ENCODE measurements around the gene APEX1.

APEX1 gene

DNA sequence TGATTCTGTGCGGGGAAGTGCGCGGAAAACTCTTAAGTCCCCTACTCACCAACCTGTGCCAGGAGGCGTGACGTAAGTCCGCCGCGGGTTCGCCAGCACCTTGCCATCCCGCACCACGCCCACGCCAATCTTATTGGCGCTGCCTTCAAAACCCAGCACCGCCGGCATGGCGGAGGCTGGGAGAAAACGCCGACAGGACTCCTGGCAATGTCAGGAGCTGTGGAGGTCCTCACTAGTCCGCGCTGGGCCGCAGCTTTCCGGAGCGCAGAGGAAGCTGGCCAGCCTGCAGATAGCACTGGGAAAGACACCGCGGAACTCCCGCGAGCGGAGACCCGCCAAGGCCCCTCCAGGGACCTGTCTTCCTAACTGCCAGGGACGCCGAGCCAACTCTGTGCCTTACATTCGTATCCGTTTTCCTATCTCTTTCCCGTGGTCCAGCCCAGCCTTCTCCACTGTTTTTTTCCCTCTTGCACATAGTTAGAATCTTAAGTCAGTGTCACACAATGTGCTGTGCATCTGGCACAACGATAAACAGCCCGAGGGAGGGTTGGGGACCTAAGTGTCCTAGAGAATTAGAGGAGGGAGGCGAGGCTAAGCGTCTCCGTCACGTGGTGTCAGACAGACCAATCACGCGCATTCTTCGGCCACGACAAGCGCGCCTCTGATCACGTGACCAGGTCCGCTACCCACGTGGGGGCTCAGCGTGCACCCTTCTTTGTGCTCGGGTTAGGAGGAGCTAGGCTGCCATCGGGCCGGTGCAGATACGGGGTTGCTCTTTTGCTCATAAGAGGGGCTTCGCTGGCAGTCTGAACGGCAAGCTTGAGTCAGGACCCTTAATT, at the start of gene APEX1, which contains the start of gene OSGEP:
Gene APEX1, plus strand, starts transcription at position 711 of the 839 bp plus-strand sequence. CDS start 420 bp downstream, outside the sequence.
Gene OSGEP, minus strand, starts transcription at position 297 of the 839 bp plus-strand sequence. Its CDS starts 129 bp downstream, at position 168.
- peak; percentile 98 to 99 for DNase-seq

DNA sequence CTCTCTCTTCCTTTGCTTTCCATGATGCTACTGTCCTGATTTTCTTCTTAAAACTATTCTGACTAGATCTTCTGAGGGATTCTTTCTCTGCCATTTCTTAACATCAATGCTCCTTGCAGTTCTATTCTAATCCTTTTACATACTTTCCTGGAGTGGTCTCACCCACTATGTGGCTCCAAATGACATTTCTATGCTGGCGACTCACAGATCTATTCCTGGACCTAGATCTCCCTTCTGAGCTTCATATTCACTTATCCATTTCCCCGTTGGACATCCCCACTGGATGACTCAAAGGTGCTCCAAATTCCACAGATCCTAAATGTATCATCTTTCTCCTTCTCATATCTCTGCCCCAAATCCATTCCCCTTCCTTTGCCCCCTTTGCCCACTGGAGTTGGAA, 45.8 kb upstream of the APEX1 start:
- no peak for DNase-seq

DNA sequence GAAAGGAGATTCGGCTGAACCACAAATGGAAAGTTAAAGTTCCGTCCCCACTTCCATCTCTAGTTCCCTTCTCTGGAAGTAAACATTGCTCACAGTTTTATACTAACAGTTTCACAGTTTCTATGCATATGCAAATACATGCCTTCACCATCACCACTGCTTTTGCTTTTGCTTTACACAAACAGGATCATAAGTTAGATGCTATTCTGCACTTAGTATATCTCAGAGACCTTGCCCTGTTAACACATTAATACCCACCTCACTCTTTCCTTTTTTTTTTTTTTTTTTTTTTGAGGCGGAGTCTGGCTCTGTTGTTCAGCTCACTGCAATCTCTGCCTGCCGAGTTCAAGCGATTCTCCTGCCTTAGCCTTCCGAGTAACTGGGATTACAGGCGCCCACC, 42.6 kb upstream of the APEX1 start:
- DNase-seq, result no peak

DNA sequence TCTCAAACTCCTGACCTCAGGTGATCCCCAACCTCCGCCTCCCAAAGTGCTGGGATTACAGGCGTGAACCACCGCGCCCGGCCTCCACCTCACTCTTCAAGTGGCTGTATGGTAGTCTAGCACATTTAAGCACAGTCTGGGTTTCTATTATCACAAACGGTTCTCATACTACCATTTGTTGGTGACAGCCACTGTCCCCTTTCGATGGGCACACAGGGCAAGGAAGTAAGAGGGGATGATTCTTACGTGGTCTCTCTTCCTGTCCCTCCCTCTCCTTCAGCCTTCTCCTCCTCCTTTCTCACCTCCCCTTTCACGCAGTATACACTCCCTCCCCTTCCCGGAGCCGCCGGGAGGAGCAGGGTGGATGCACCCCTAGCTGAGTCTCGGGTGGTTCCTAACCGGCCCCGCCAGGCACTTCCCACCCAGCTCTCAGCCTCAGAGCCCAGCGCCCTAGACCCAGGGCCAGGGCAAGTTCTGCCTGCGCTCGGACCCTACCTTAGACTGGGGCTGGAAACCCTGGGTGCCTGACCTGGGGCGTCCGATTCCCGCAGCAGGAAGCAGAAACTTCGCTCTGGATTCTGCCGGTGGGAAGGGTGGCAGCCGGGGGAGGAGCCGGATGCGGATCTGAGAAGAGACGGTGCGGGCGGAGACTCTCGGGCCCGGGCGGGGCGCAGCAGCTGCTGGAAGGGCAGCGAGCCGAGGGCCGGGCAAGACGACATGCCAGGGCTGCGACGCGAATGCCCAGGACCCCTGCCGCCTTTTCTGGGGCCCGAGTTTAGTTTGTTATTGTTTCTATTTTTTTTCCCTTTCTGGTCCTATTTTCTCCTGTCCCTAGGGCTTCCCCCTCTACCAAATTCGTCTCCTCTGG, 41.9 kb upstream of the APEX1 start, which contains the start of gene TEP1:
Gene TEP1, minus strand, starts transcription at position 626 of the 868 bp plus-strand sequence. CDS start 5,062 bp downstream, outside the sequence.
- peak; percentile 58 for DNase-seq

DNA sequence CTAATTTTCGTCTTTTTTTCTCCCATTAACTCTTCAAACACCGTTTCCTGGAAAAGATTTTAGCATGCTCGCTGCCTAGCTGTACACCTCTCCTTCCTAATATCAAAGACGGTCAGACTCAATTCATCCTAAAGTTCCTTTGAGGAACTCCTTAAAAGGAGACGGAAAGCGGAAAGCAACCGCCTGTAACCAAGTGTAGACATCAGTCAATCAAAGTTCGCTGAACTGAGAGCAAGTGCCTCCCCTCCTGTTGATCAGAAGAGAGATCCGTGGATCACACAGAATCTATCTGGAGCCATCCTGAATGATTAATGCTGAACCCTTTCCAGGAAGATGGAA, 41.3 kb upstream of the APEX1 start:
- DNase-seq, result no peak

DNA sequence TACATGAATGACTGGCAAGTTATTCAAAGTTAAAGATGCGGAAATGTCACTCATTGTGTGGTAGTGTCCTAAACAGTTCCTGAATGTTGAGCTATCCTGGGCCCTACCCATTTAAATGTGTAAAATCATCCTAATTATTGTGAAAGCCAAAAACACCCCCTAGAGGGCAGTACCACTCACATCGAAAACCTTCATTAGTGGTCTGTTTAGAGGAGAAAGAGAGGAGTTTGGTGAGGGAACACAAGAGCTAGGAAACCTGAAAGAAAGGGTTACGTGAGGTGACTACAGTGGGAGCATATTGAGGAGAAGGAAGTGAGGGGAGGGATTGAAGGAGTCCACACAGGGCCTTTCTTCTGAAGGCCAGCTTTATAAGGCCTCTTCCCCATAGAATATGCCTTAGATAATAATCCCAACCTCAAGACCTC, 39.2 kb upstream of the APEX1 start:
- peak; percentile 19 to 24 for DNase-seq

DNA sequence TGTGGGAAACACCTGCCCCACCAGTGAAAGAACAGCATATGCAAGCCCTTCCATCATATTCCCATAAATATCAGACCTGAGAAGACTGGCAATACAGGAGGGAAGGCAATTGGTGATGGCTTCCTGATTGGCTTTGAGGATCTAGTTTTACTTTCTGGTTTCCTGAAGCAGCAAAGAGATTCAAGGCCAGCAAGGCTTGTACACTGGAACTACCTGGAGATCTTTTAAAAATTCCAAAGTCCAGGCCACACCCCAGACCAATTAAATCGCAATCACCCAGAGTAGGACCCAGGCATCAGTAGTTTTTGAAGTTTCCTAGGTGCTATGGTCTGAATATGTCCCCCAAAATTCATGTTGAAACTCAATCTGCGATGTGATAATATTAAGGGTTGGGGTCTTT, 38.8 kb upstream of the APEX1 start:
- DNase-seq, result no peak

DNA sequence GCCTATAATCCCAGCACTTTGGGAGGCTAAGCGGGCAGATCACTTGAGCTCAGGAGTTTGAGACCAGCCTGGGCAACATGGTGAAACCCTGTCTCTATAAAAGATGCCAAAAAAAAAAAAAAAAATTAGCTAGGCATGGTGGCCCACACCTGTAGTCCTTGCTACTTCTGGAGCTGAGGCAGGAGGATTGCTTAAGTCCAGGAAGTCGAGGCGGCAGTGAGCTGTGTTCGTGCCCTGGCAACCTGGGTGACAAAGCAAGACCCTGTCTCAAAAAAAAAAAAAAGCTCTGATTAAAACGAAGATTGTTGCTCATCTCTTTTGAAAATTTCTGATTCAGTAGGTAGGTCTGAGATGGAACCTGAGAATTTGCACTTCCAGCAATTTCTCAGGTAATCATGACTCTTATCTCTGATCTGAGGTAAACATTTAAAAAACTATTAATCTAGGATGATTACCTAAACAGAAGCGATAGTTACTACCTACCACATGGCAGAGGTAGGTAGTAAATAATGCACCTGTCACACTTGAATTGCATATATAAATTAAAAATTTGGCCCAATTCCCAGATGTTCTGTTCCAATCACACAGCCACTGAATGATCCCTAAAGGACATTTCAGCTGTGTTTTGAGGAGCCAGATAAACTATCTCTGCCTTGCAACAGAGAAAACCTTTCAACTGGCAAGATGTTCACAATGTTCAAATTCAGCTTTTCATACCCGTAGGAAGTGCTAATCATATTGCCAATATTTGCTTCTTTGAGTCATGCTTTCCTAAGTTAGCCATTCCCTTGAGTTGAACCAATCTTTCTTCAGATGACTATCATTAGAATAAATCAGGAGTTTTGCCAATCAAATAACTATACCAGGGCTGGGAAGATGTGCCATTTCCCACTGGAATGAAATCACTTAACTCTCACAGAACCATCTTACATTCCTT, 37.5 kb upstream of the APEX1 start:
- no peak for DNase-seq

DNA sequence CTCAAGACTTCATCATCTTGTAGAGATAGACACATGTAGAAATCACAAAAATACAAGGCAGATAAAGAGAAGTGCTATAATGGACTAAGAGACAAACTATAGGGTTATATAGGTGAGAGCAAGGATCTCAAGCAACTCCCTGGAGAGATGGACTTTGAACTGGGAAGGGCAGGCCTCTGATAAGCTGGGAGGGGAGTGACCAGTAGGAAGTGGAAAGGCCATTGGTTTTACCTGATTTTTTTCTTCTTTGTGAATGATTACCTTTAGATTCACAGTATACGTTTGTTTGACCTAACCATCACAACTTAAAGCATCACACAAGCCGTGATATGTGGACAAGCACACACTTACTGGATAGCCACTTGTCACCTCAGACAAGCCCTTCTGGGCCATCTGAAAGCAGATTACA, 36.5 kb upstream of the APEX1 start:
- DNase-seq, result no peak

DNA sequence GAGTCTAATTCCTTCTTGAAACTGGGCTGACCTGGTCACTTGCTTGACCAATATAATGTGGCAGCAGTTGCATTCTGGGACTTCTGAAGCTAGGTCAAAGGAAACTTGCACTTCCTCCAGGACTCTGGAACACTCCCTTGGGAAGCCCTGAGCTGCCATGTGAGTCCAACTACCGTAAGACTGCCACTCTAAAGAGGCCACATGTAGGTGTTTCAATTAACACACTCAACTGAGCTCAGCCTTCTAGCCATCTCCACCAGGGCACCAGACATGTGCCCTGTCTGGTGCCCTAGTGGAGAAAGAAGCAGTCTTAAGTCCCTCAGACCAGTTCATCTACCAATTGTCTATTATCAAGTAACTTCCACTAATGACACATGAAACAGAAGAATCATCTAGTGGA, 35.6 kb upstream of the APEX1 start:
- no peak for DNase-seq

DNA sequence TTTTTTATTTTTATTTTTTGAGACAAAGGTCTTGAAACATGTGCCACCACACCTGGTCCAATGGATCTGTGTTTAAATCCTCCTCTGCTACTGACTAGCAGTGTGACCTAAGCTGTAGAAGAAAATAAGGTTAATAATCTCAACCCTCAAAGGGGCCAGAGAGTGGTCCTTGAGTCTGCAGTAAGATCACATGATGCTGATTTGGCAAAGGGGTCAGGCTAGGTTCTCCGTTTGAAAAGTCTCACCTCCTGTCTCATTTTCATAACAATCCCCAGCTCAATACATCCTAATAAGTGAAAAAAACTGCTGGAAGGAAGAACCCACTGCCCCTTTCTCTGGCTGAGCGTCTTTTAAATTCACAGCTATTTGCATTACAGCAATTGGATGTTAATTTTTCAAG, 33.8 kb upstream of the APEX1 start:
- no peak for DNase-seq

DNA sequence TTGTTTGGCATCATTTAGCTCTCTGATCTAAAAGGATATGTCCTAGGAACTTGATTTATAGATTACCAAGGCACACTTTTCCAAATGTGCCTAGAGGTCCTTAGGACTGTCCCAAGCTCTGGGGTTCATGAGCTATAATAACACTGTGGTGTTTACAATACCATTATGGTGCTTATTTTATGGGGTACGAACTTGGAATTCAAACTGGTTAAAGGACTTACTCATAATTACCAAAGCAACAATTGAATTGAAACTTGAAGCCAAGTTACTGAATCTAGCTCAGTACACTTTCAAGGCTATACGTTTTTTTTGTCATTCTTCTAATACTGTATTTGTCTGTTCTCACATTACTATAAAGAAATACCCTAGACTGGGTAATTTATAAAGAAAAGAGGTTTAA, 32.1 kb upstream of the APEX1 start:
- no peak for DNase-seq

DNA sequence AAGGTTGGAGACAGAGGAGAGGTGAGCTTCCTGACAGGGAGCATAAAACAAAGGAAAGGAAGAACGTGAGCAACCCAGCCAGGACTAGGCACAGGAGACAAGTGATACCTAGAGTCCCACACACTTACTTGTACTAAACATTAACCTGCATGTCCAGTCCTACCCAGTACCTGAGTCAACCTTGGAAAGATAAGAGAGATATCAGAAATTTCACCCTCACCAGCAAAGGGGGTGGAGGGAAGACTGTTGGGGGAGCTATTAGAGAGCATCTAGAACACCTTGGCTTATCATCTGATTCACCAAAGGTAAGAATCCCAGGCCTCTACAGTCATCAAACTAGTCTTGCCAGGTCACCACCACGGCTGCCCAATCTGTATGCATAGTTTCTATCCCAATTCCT, 30.2 kb upstream of the APEX1 start:
- DNase-seq, result no peak

DNA sequence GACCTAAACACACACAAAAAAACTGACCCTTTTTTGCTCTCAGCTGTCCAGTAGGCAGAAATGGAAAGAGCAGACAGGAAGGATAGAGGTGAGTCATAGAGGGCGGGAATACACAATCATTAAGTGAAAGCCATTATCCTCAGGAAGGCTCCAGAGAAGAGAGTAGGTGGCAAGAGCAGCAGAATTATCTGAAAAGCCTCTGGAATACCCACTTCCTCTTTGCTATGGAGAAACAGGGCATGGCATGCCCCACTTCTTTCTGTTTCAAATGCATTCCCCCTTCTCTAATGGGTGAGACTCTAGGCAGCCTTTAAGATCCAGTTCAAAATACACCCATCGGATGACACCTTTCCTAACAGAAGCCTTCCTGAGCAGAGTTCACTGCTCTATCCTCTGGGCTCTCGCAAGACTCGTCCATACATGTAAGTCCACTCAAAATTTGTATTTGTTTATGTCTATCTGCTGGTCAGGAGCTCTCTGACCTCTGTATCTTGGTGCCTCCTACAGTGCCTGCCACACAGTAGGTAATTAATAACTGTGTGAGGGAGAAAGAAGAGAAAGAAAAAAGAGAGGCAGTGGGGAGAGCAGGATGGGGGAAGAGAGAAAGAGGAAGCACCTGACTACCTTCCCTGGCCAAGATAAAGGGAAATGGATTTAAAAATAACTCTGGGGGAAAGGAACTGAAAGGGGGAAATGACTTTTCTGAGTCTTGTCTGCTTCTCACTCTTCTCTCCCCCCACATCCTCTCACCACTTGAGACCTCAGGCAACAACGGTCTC, 27.6 kb upstream of the APEX1 start:
- DNase-seq, result no peak

DNA sequence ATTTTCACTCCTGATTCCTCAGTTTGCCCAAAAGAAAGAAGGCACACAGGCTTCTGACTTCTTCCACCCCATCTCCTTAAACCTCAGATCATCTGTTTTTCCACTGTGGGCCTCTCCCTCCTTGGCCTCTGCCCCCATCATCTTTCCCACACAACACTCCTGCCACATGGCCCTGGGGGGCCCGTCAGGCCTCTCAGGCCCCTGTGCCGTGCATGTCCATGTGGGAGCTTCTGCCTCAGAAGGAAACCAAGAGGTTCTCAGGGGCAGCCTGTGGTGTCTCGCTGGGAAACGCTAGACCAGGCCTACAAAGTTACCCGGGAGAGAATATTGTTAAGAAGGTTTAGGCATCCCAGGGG, 27.0 kb upstream of the APEX1 start:
- no peak for DNase-seq

DNA sequence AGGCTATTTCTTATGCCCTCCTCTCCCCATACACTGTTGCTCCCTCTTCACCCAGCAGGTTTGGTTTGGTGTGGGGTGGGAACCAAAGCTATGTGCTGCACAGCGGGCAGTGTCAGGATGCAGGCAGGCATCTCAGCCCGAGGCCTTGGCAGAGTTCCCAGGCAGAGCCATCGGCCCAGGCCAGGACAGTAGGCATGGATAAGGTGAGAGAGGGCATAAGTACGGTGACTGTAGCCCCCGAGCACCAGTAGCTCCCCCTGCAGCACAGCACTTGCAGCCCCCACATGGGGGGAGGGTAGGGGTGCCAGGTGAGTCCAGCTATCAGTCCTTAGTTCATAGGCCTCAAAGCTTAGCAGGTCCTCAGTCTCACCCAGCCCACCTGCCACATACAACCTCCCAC, 26.2 kb upstream of the APEX1 start:
- DNase-seq, result no peak

DNA sequence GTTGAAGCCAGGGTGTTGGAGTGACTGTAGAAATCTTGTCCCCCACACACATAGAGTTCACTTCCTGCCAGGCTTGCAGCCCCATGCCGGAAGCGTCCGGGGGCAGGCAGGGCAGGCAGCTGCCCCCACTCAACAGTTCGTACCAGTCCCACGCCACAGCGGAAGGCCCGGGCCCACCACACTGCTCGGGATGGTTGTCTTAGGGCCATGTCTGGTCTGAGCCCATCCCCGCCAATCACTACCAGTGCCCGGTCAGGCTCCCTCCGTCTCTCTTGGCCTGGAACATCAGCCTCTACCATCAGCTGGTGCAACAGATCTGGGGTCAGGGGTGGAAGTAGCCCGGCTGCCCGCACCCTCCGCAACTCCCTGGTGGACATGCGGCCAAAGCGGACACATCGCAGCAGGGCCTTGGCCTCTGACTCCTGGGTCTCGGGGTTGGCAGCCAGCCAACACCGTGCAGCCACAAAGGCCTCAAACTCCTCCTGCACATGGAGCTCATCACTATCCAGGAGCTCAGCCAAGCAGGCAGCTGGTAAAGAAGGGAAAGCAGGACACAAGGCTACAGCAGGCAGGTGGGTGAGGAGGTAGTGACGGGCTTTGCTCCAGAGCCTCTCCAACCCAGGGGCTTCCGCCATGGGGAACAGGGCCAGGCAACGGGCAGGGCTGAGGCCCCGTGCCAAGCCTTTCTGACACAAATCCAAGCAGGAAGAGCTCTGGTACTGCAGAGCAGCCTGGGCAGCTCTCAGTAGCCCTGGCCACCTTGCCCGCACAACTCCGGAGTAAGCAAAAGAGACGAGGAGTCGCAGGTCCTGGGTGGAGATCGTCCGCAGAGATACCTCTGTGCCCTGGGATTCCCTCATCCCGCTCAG, 25.0 kb upstream of the APEX1 start:
- DNase-seq, result no peak

DNA sequence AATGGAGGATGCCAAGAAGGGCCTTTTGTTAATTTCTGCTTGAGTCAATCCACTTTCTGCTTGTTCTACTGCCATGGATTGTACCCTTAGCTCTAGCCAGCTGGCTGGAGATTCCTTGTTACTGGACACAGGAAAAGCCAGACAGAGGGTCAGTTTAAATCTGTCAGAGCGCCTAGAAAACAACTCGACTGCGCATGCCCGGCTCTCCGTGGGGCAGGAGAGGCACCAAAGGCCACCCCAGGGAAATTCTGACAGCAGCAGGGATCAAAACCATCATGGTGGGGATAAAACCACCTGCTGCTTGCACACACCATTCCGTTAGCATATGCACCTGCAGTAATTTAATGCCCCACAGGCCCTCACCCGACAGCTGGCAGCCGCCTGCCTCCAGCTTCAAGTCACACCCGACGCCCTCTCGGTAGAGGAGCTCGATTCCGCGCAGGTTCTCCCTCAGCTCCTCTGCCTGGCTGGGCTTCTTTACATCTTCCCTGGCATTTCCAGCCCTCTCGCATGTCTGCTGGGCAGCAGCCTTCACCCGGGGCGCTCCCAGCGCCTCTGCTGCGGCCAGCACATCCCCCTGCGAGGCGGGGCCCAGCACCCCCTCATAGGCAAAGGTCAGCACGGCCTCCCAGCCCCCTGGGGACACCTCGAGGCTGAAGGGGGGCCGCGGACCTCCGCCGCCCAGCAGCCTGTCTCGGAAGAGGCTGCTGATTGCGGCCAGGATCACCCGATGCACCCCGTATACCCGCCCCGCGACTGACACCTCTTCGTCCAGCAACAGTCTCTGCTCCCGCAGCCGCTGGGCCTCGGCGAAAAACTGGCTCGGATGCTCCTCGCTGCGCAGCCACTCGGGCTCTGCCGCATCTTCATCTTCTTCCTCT, 20.1 kb upstream of the APEX1 start:
- DNase-seq, result no peak

DNA sequence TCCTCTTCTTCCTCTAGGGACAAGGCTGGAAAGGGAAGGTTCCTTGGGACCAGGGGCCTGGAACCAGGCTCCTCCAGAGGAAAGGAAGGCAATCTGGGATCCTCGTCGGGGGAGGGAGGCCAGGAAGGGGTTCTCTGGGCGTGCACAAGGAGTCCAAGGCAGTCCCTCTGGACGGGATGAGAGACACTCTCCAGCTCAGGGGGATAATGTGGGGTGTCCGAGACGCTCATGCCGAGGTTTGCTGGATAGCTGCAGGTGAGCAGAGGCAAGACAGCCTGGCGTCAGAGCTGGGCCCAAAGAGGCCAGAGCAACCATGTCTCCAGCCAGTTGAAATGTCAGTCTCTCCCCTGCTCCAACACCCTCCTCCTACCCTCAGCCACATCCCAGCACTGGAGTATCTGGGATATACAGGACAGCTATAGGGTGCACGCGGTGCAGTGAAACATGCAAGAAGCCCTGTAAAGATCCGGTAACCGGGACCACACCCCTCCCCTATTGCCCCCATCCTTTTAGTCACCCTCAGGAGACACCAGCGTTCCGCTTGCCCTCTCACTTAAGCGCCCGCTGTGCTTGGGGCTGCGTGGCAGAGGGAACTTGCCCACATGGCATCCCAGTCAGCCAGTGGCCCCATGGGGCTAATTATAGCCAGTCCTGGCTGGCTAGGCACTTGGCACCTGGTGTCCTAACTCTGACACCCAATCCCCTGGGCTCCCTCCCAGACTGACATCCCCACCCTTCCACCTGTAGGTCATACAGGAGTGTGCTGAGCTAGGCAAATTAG, 19.3 kb upstream of the APEX1 start, which contains the start of gene KLHL33:
Gene KLHL33, minus strand, starts transcription at position 585 of the 781 bp plus-strand sequence. Its CDS starts 355 bp downstream, at position 230.
- no peak for DNase-seq

All from NCI-H1930 (cell line).